ENCODE results near the gene SUPT5H. TPM values are rescaled to one million over a fixed set of nuclear protein-coding genes. Genes with fewer than 3 reads are reported as not detected.
A peak's percentile ranks its signal among the peaks of the same experiment; 100 is the strongest.

The SUPT5H gene
- total and polyA plus RNA-seq, 2 of the 8 experiments (the other 6 are each of a cell fraction or from before 2014, with no cell fraction given), result 77.8 to 111 TPM

- TF ChIP-seq RAD21 (IDR thresholded peaks at IDR 0.05 in 1 of 2, conservative IDR thresholded peaks at IDR 0.05 in 1 of 2; ENCODE audit: low read depth in 2 of 2, low read length in 2 of 2), result no peak
- no peak for TF ChIP-seq POLR2A (IDR thresholded peaks at IDR 0.05; ENCODE audit: control extremely low read depth in 1 of 2, low read depth in 2 of 2, low read length in 2 of 2)
- TF ChIP-seq CREB1 (IDR thresholded peaks at IDR 0.05), result no peak
- TF ChIP-seq SAP30 (IDR thresholded peaks at IDR 0.05; ENCODE audit: insufficient read depth, insufficient replicate concordance, low read length), result no peak
- no peak for TF ChIP-seq HDAC6 (IDR thresholded peaks at IDR 0.05; ENCODE audit: low read depth, low read length)
- TF ChIP-seq TEAD4 (IDR thresholded peaks at IDR 0.05; ENCODE audit: low read depth, low read length), result no peak
- TF ChIP-seq SUZ12 (IDR thresholded peaks at IDR 0.05; ENCODE audit: low read length), result no peak
- Histone ChIP-seq H3K9me3 (ENCODE audit: insufficient read depth in 2 of 2, low read depth in 1 of 2, low read length in 1 of 2) (no peaks in the 10 kb centered on the region), H2AFZ (ENCODE audit: low read length) (no peak overlapping the region), H3K79me2 (ENCODE audit: control insufficient read depth in 1 of 2, insufficient read depth in 2 of 2, low read length in 2 of 2) (no peaks in the 10 kb centered on the region), H2BK12ac (ENCODE audit: low read depth, low read length) (no peak overlapping the region), H3K14ac (ENCODE audit: insufficient read length) (no peak overlapping the region), H3K23ac (ENCODE audit: insufficient read length) (no peak overlapping the region), H3K79me1 (ENCODE audit: low read depth, low read length) (no peaks in the 10 kb centered on the region), H4K5ac (ENCODE audit: insufficient read length, low read depth, low read length) (no peak overlapping the region), H4K8ac (ENCODE audit: extremely low read depth, insufficient read depth, low read length) (no peak overlapping the region), H3K4me1 (replicated peaks in 1 of 4; ENCODE audit: control insufficient read depth in 3 of 4, insufficient read depth in 4 of 4, low read length in 3 of 4) (peaks cover 4 to 8% (median 5%) of the 10 kb centered on the region in 4 experiments; a peak in 5 of 7 replicates), H3K4ac (replicated peaks; ENCODE audit: insufficient read length, low read depth, low read length) (no peak overlapping the region), H2BK5ac (ENCODE audit: low read depth, low read length) (no peak overlapping the region), H2BK15ac (ENCODE audit: low read length) (no peak overlapping the region; the same call in 1 of the 2 replicates), H3K9ac (replicated peaks in 1 of 4; ENCODE audit: extremely low read depth in 1 of 4, low read depth in 3 of 4, low read length in 3 of 4) (no peak overlapping the region), H3K4me2 (ENCODE audit: insufficient read depth in 1 of 2, low read depth in 2 of 2, low read length in 2 of 2) (no peak overlapping the region), H3K23me2 (ENCODE audit: low read depth, low read length) (peaks cover 15% of the 10 kb centered on the region), H2AK5ac (ENCODE audit: low read depth, low read length) (no peak overlapping the region), H3K18ac (ENCODE audit: extremely low read depth, low read length) (no peak overlapping the region), H3K56ac (replicated peaks; ENCODE audit: insufficient read length, low read depth, low read length) (no peak overlapping the region), H4K91ac (replicated peaks; ENCODE audit: insufficient read length, low read length) (no peak overlapping the region), H3K27ac (ENCODE audit: low read depth, low read length) (no peak overlapping the region), H4K20me1 (replicated peaks in 1 of 2; ENCODE audit: control insufficient read depth in 1 of 2, insufficient read depth in 2 of 2, low read length in 2 of 2) (no peaks in the 10 kb centered on the region), H3K4me3 (ENCODE audit: extremely low read depth in 1 of 4, insufficient read depth in 2 of 4, low read depth in 3 of 4, low read length in 4 of 4) (no peak overlapping the region), H2BK20ac (ENCODE audit: low read length) (no peak overlapping the region), H2BK120ac (replicated peaks; ENCODE audit: low read depth, low read length) (peak overlapping the region; percentile 22), H3K36me3 (ENCODE audit: control insufficient read depth in 2 of 4, insufficient read depth in 4 of 4, low read length in 3 of 4) (peaks cover 0 to 8% (median 3%) of the 10 kb centered on the region in 4 experiments; a peak in 2 of 8 replicates), H3K27me3 (replicated peaks in 1 of 4; ENCODE audit: control insufficient read depth in 3 of 4, extremely low read depth in 1 of 4, insufficient read depth in 3 of 4, low read length in 3 of 4) (peaks cover 11 to 35% (median 30%) of the 10 kb centered on the region in 4 experiments)
- CTCF ChIA-PET (ENCODE audit: partially characterized antibody), result interaction anchor here (0.7 to 6.5 kb wide), 5 partner anchors 21 to 56 kb away, joined by 3 to 47 read pairs (median 4); partner anchors contain the start of gene EID2
- DNase-seq (ENCODE audit: low read depth in 1 of 2, low spot score in 2 of 2), result no peak
- 97% methylated on average over 5 of the region's 5 CpGs; no CpG with 5 or more reads in 1 of the 2 experiments for WGBS, 2 experiments (ENCODE audit: extremely low coverage in 1 of 2, insufficient coverage in 1 of 2, insufficient read length in 1 of 2, insufficient replicate concordance in 2 of 2, low coverage in 1 of 2, low lambda C conversion rate in 2 of 2, missing lambda C conversion rate in 1 of 2)
- FAIRE-seq, result no peak
- POLR2A ChIA-PET (ENCODE audit: partially characterized antibody), result interaction anchor here (0.8 to 11.1 kb wide), 8 partner anchors 11 to 105 kb away, joined by 3 to 96 read pairs (median 4); partner anchors contain the start of genes MED29, PAF1, RPS16 and TIMM50
Observed at GRCh38 chr19:39496063-39496462, 50.7 kb downstream of the SUPT5H start.

All from H1 (cell line).